Liver (tissue), 2 donors: ENCODE data around the gene ZDHHC8.

Experiments
- CTCF ChIP-seq: fragments of 150-350 bp; IDR thresholded peaks from 2 replicates; pipeline ENCODE4 v1.5.1; 2017; ENCODE audit warnings: improper control_type of control experiment, low read depth, low read length; ENCODE audit not compliant: missing input control
- TF ChIP-seq, protein P1 (sequence below): IDR thresholded peaks from 2 replicates; pipeline ENCODE4 v1.6.1; 2016; ENCODE audit warnings: antibody characterized with exemption
- donor health status: healthy.

DNA sequence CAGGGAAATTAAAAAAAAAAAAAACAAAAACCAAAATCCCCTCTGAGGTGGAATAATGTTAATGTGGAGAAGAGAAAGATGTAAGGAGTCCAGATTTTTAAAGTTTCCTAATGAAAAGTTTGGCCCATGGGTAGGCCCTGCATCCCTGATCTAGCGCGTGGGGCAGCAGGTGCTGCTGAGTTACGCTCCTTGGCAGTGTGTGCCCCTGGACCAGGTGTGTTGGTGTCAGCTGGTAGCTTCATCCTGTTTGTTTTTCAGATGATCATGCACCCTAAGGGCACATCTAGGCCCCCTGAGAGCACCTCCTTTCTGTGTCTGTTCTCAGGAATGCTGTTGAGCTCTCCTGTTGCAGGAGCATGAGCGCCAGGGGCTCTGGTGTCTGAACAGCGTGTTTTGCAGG lies 44.8 kb upstream of the ZDHHC8 start:
- TF ChIP-seq CTCF = no peak
- TF ChIP-seq, protein P1, sequence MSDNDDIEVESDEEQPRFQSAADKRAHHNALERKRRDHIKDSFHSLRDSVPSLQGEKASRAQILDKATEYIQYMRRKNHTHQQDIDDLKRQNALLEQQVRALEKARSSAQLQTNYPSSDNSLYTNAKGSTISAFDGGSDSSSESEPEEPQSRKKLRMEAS = no peak
